Measurements from ENCODE around the gene APAF1.
A peak's percentile ranks its signal among the peaks of the same experiment; 100 is the strongest.

Gene APAF1

GRCh38 chr12:98725476-98726247 is 80.6 kb downstream of the APAF1 start:
- peak; percentile 12 for DNase-seq (ENCODE audit: low read depth)

- DNase-seq (ENCODE audit: low read depth), result no peak
These were observed 82.1 kb downstream of the APAF1 start for GRCh38 chr12:98727196-98727595.

- DNase-seq (ENCODE audit: low read depth), result no peak
These were observed 85.3 kb downstream of the APAF1 start for GRCh38 chr12:98730412-98730811.

GRCh38 chr12:98733667-98734350 is 88.7 kb downstream of the APAF1 start:
- no peak for DNase-seq (ENCODE audit: low read depth)

- DNase-seq (ENCODE audit: low read depth), result no peak
These were observed 90.7 kb downstream of the APAF1 start for GRCh38 chr12:98735821-98736220.

- DNase-seq (ENCODE audit: low read depth), result no peak
These were observed 91.5 kb downstream of the APAF1 start for GRCh38 chr12:98736352-98737321.

- DNase-seq (ENCODE audit: low read depth), result no peak
These were observed 92.2 kb downstream of the APAF1 start for GRCh38 chr12:98737322-98737712.

GRCh38 chr12:98738002-98738401 is 92.9 kb downstream of the APAF1 start:
- no peak for DNase-seq (ENCODE audit: low read depth)

GRCh38 chr12:98738539-98738938 is 93.4 kb downstream of the APAF1 start:
- DNase-seq (ENCODE audit: low read depth), result no peak

- DNase-seq (ENCODE audit: low read depth), result no peak
These were observed 95.7 kb downstream of the APAF1 start for GRCh38 chr12:98740751-98741150.

GRCh38 chr12:98741196-98741555 is 96.1 kb downstream of the APAF1 start:
- no peak for DNase-seq (ENCODE audit: low read depth)

GRCh38 chr12:98741556-98742265 is 96.6 kb downstream of the APAF1 start:
- DNase-seq (ENCODE audit: low read depth), result no peak

GRCh38 chr12:98743362-98743953 is 98.4 kb downstream of the APAF1 start:
- DNase-seq (ENCODE audit: low read depth), result no peak

GRCh38 chr12:98744680-98745079 is 99.6 kb downstream of the APAF1 start:
- peak; percentile 29 for DNase-seq (ENCODE audit: low read depth)

GRCh38 chr12:98745578-98746391 is 100.7 kb downstream of the APAF1 start:
- DNase-seq (ENCODE audit: low read depth), result no peak

GRCh38 chr12:98748463-98748862 is 103.4 kb downstream of the APAF1 start:
- DNase-seq (ENCODE audit: low read depth), result no peak

- no peak for DNase-seq (ENCODE audit: low read depth)
These were observed 105.4 kb downstream of the APAF1 start for GRCh38 chr12:98750511-98750910.

GRCh38 chr12:98751580-98752115 is 106.6 kb downstream of the APAF1 start:
- DNase-seq (ENCODE audit: low read depth), result no peak

- DNase-seq (ENCODE audit: low read depth), result no peak
These were observed 107.6 kb downstream of the APAF1 start for GRCh38 chr12:98752726-98753125.

GRCh38 chr12:98754095-98754494 is 109.0 kb downstream of the APAF1 start:
- DNase-seq (ENCODE audit: low read depth), result no peak
